B cell (primary cell): ENCODE results near the gene SLCO4C1.

Source experiments
- CTCF ChIP-seq: fragments of 200-600 bp; IDR thresholded peaks from one replicate; pipeline ENCODE4 v1.8.0; 2022; ENCODE audit warnings: antibody characterized with exemption, mild to moderate bottlenecking
- EZH2 ChIP-seq: IDR thresholded peaks from 2 replicates; pipeline ENCODE4 v1.6.1; 2012; ENCODE audit warnings: borderline replicate concordance, low read depth, mild to moderate bottlenecking, moderate library complexity, low read length; ENCODE audit not compliant: insufficient read depth, poor library complexity, severe bottlenecking

GRCh38 chr5:102231693-102232619, 64.1 kb downstream of the SLCO4C1 start:
- TF ChIP-seq CTCF (no peak), EZH2 (no peak)
